ENCODE data around the gene SLC9A2.

SLC9A2 gene

GRCh38 chr2:102677244-102678215 is 58.2 kb downstream of the SLC9A2 start:
- no peak for DNase-seq
- peaks cover 72% of the 10 kb centered on the region for H3K27me3 ChIP-seq (ENCODE audit: insufficient read depth, low read depth, severe bottlenecking)

GRCh38 chr2:102678442-102678841 is 59.1 kb downstream of the SLC9A2 start:
- no peak for TF ChIP-seq CTCF (IDR thresholded peaks at IDR 0.05; ENCODE audit: low read depth, low read length)
- no peak overlapping the region for H3K27ac ChIP-seq
- no peaks in the 10 kb centered on the region for H3K36me3 ChIP-seq
- no peak overlapping the region for H3K4me3 ChIP-seq (ENCODE audit: low read depth, low read length)
- H3K9me3 ChIP-seq (ENCODE audit: severe bottlenecking), result no peaks in the 10 kb centered on the region
- DNase-seq, result no peak
- peaks cover 73% of the 10 kb centered on the region for H3K27me3 ChIP-seq (ENCODE audit: insufficient read depth, low read depth, severe bottlenecking)

More at GRCh38 chr2:102677244-102678215, 58.2 kb downstream of the SLC9A2 start:
- Histone ChIP-seq H3K4me3 (ENCODE audit: low read depth, low read length) (no peak overlapping the region), H3K27ac (no peak overlapping the region), H3K36me3 (no peaks in the 10 kb centered on the region), H3K9me3 (ENCODE audit: severe bottlenecking) (no peaks in the 10 kb centered on the region)
- TF ChIP-seq CTCF (IDR thresholded peaks at IDR 0.05; ENCODE audit: low read depth, low read length), result no peak

GRCh38 chr2:102686479-102687439 is 67.4 kb downstream of the SLC9A2 start:
- H3K27me3 ChIP-seq (ENCODE audit: insufficient read depth, low read depth, severe bottlenecking), result peaks cover 81% of the 10 kb centered on the region
- H3K27ac ChIP-seq, result no peak overlapping the region
- H3K4me3 ChIP-seq (ENCODE audit: low read depth, low read length), result no peak overlapping the region
- DNase-seq, result no peak
- no peaks in the 10 kb centered on the region for H3K9me3 ChIP-seq (ENCODE audit: severe bottlenecking)
- no peak for TF ChIP-seq CTCF (IDR thresholded peaks at IDR 0.05; ENCODE audit: low read depth, low read length)
- no peaks in the 10 kb centered on the region for H3K36me3 ChIP-seq

- Histone ChIP-seq H3K27ac (no peak overlapping the region), H3K27me3 (ENCODE audit: insufficient read depth, low read depth, severe bottlenecking) (peaks cover 67% of the 10 kb centered on the region), H3K9me3 (ENCODE audit: severe bottlenecking) (no peaks in the 10 kb centered on the region), H3K36me3 (no peaks in the 10 kb centered on the region), H3K4me3 (ENCODE audit: low read depth, low read length) (no peak overlapping the region)
- TF ChIP-seq CTCF (IDR thresholded peaks at IDR 0.05; ENCODE audit: low read depth, low read length), result no peak
- no peak for DNase-seq
Observed at GRCh38 chr2:102690012-102690411, 70.7 kb downstream of the SLC9A2 start.

- TF ChIP-seq CTCF (IDR thresholded peaks at IDR 0.05; ENCODE audit: low read depth, low read length), result no peak
- H3K27ac ChIP-seq, result no peak overlapping the region
- no peak for DNase-seq
- H3K27me3 ChIP-seq (ENCODE audit: insufficient read depth, low read depth, severe bottlenecking), result peaks cover 61% of the 10 kb centered on the region
- no peaks in the 10 kb centered on the region for H3K36me3 ChIP-seq
- H3K9me3 ChIP-seq (ENCODE audit: severe bottlenecking), result no peaks in the 10 kb centered on the region
- H3K4me3 ChIP-seq (ENCODE audit: low read depth, low read length), result no peak overlapping the region
Observed at GRCh38 chr2:102696463-102696862, 77.1 kb downstream of the SLC9A2 start.

Measured in WERI-Rb-1 (cell line).